Activated CD8-positive, alpha-beta memory T cell treated with anti-CD3 and anti-CD28 coated beads for 4 hours (primary cell): ENCODE data around the gene TMEM127.
"Not testable (repeated sequence)": the region's sequence is repeated elsewhere in the genome, so short reads cannot be mapped to it uniquely, and the experiment has no call there.

Source experiments
- DNase-seq, 2 donors: peaks; one replicate each; pipeline ENCODE4 v3.0.0-alpha.2; 2020; ENCODE audit warnings: low read depth in 2 of 2

The TMEM127 gene

GRCh38 chr2:96241227-96241626 is 24.6 kb downstream of the TMEM127 start:
- no peak for DNase-seq

- no peak for DNase-seq
Measured at GRCh38 chr2:96240341-96241038, 25.3 kb downstream of the TMEM127 start.

GRCh38 chr2:96239745-96240264 is 26.0 kb downstream of the TMEM127 start:
- no peak for DNase-seq

- no peak for DNase-seq
Measured at GRCh38 chr2:96239091-96239490, 26.7 kb downstream of the TMEM127 start.

GRCh38 chr2:96238266-96238665 is 27.5 kb downstream of the TMEM127 start:
- DNase-seq: no peak

- no peak for DNase-seq
Measured at GRCh38 chr2:96236882-96237281, 28.9 kb downstream of the TMEM127 start.

GRCh38 chr2:96233880-96234316 is 31.9 kb downstream of the TMEM127 start:
- DNase-seq: no peak

GRCh38 chr2:96233436-96233835 is 32.4 kb downstream of the TMEM127 start:
- no peak for DNase-seq

- no peak for DNase-seq
Measured at GRCh38 chr2:96231316-96231715, 34.5 kb downstream of the TMEM127 start.

GRCh38 chr2:96225016-96225533 is 40.7 kb downstream of the TMEM127 start:
- no peak for DNase-seq

- DNase-seq: not testable (repeated sequence)
Measured at GRCh38 chr2:96221106-96221505, 44.7 kb downstream of the TMEM127 start.

GRCh38 chr2:96219959-96220358 is 45.8 kb downstream of the TMEM127 start:
- not testable (repeated sequence) for DNase-seq

- no peak for DNase-seq
Measured at GRCh38 chr2:96218508-96219131, 47.2 kb downstream of the TMEM127 start.

- no peak for DNase-seq
Measured at GRCh38 chr2:96214554-96214953, 51.2 kb downstream of the TMEM127 start.

GRCh38 chr2:96213379-96213778 is 52.4 kb downstream of the TMEM127 start:
- no peak for DNase-seq

- DNase-seq: no peak
Measured at GRCh38 chr2:96212339-96212738, 53.5 kb downstream of the TMEM127 start.

- no peak for DNase-seq
Measured at GRCh38 chr2:96209729-96210085, 56.1 kb downstream of the TMEM127 start.

- no peak for DNase-seq
Measured at GRCh38 chr2:96209011-96209728, 56.6 kb downstream of the TMEM127 start.

GRCh38 chr2:96208143-96209010 is 57.4 kb downstream of the TMEM127 start, which contains the start of gene STARD7:
STARD7 (minus strand) TSS chr2:96208827; CDS start chr2:96208434, 393 bp downstream.
- peak; percentile 92 to 94 for DNase-seq

GRCh38 chr2:96207774-96208142 is 58.0 kb downstream of the TMEM127 start:
- no peak for DNase-seq

GRCh38 chr2:96207073-96207773 is 58.6 kb downstream of the TMEM127 start:
- no peak for DNase-seq
